ENCODE results near the gene ABCC5.

GRCh38 chr3:183904833-183905780, 112.6 kb downstream of the ABCC5 start:
- TF ChIP-seq CTCF (IDR thresholded peaks at IDR 0.05) (no peak), HMGXB4 (CRISPR knock-in tag; IDR thresholded peaks at IDR 0.05) (no peak), PREB (CRISPR knock-in tag; IDR thresholded peaks at IDR 0.05; ENCODE audit: borderline replicate concordance) (no peak), SOX15 (CRISPR knock-in tag; IDR thresholded peaks at IDR 0.05) (no peak), FOXJ3 (CRISPR knock-in tag; IDR thresholded peaks at IDR 0.05; ENCODE audit: borderline replicate concordance) (no peak), ZNF263 (CRISPR knock-in tag; IDR thresholded peaks at IDR 0.05; ENCODE audit: low read depth) (no peak)

Data from WTC11 (cell line).